Measurements from ENCODE around the gene TCEANC.
"Not testable (repeated sequence)": the region's sequence is repeated elsewhere in the genome, so short reads cannot be mapped to it uniquely, and the experiment has no call there.

Gene TCEANC

GRCh38 chrX:13658602-13659001 lies 5.7 kb downstream of the TCEANC start:
- peak; percentile 21 for DNase-seq (ENCODE audit: low spot score)

- no peak for DNase-seq (ENCODE audit: low spot score)
These were observed 6.1 kb downstream of the TCEANC start for GRCh38 chrX:13659063-13659462.

- no peak for DNase-seq (ENCODE audit: low spot score)
These were observed 8.9 kb downstream of the TCEANC start for GRCh38 chrX:13661735-13662288.

- DNase-seq (ENCODE audit: low spot score) = no peak
These were observed 9.4 kb downstream of the TCEANC start for GRCh38 chrX:13662355-13662791.

GRCh38 chrX:13664020-13664419 lies 11.1 kb downstream of the TCEANC start:
- no peak for DNase-seq (ENCODE audit: low spot score)

GRCh38 chrX:13666836-13667235 lies 13.9 kb downstream of the TCEANC start:
- no peak for DNase-seq (ENCODE audit: low spot score)

- DNase-seq (ENCODE audit: low spot score) = no peak
These were observed 15.0 kb downstream of the TCEANC start for GRCh38 chrX:13667919-13668318.

GRCh38 chrX:13669246-13669737 lies 16.4 kb downstream of the TCEANC start:
- peak; percentile 80 for DNase-seq (ENCODE audit: low spot score)

- not testable (repeated sequence) for DNase-seq (ENCODE audit: low spot score)
These were observed 16.8 kb downstream of the TCEANC start for GRCh38 chrX:13669755-13670154.

GRCh38 chrX:13670197-13670596 lies 17.3 kb downstream of the TCEANC start:
- no peak for DNase-seq (ENCODE audit: low spot score)

- no peak for DNase-seq (ENCODE audit: low spot score)
These were observed 20.1 kb downstream of the TCEANC start for GRCh38 chrX:13673016-13673415.

GRCh38 chrX:13676885-13677284 lies 23.9 kb downstream of the TCEANC start:
- no peak for DNase-seq (ENCODE audit: low spot score)

- DNase-seq (ENCODE audit: low spot score) = not testable (repeated sequence)
These were observed 26.8 kb downstream of the TCEANC start for GRCh38 chrX:13679700-13680099.

GRCh38 chrX:13681595-13681994 lies 28.7 kb downstream of the TCEANC start:
- no peak for DNase-seq (ENCODE audit: low spot score)

GRCh38 chrX:13684361-13684760 lies 31.4 kb downstream of the TCEANC start:
- no peak for DNase-seq (ENCODE audit: low spot score)

- peak; percentile 9 for DNase-seq (ENCODE audit: low spot score)
These were observed 32.3 kb downstream of the TCEANC start for GRCh38 chrX:13685126-13685763.

GRCh38 chrX:13687203-13687602 lies 34.3 kb downstream of the TCEANC start:
- no peak for DNase-seq (ENCODE audit: low spot score)

GRCh38 chrX:13688384-13688957 lies 35.5 kb downstream of the TCEANC start:
- DNase-seq (ENCODE audit: low spot score) = peak; percentile 27

GRCh38 chrX:13688958-13689740 lies 36.2 kb downstream of the TCEANC start, which contains the start of gene RAB9A:
Gene RAB9A, plus strand, starts transcription at chrX:13689128. Its CDS starts 19,619 bp downstream, at chrX:13708747.
- DNase-seq (ENCODE audit: low spot score) = peak; percentile 68

GRCh38 chrX:13689741-13690211 lies 36.8 kb downstream of the TCEANC start:
- no peak for DNase-seq (ENCODE audit: low spot score)

- DNase-seq (ENCODE audit: low spot score) = no peak
These were observed 37.9 kb downstream of the TCEANC start for GRCh38 chrX:13690836-13691235.

- no peak for DNase-seq (ENCODE audit: low spot score)
These were observed 39.0 kb downstream of the TCEANC start for GRCh38 chrX:13691841-13692371.

Measured in SW480 (cell line).